Measurements from ENCODE around the gene AGBL4.

Gene AGBL4

GRCh38 chr1:48644190-48644900 is 1379.4 kb downstream of the AGBL4 start:
- H3K4me1 Mint-ChIP-seq: no peaks in the 10 kb centered on the region
- DNase-seq: no peak

DNA sequence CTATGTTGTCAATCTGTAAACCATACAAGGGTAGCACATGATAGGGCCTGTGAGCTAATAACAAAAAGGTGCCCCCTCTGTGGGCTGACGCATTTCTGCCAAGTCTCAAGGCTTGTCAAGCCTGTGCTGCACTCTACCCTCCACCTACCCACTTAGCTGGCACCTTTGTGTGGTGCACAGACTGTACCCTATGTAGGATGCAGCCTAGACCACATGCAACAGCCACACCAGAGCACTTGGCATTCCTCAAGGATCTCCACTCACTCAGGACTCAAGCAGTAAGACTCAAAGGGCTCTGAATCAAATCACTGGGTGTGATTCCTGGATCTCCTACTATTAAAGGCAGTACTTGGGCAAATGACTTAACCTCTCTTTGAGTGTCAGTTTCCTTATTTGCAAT is 1380.6 kb downstream of the AGBL4 start:
- no peak for DNase-seq

More at GRCh38 chr1:48644190-48644900, 1379.4 kb downstream of the AGBL4 start:
- Mint-ChIP-seq H3K27ac (no peak overlapping the region), H3K27me3 (peaks cover 21% of the 10 kb centered on the region), H3K9me3 (no peaks in the 10 kb centered on the region), H3K4me3 (no peak overlapping the region)
- no peak for ATAC-seq

DNA sequence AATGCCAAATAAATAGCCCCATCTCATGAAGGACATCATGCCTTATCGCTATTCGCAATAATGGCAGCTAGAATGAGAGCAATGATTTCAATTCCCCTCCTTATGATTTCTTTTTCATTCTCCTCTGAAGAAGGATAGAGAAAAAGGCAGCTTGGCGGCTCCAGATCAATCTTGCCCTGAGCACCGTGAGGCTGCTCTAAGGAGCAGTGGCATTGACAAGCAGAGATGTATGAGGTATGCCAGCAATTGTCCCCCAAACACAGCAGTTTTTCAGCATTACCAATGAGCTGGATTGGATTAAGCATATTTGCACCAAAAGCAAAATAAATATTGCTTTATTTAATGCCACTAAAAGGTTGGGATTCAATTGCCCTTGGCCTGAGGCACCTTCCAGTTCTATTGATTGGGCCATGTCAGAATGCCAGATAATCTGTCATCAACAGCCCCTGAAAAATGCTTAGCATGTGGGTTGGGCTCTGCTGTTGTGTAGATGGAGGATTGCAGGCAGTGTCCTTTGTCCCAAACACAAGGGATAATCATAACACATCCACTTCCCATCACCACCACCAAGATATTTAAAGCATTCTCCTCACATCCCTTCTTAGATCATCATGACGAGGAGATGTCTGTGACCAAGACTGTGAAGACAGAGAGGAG is 1382.8 kb downstream of the AGBL4 start:
- Mint-ChIP-seq H3K4me1 (no peaks in the 10 kb centered on the region), H3K27ac (no peak overlapping the region), H3K9me3 (no peaks in the 10 kb centered on the region), H3K27me3 (peaks cover 32% of the 10 kb centered on the region), H3K4me3 (no peak overlapping the region)
- ATAC-seq (no peak), DNase-seq (no peak)

More for the DNA sequence above, 1380.6 kb downstream of the AGBL4 start:
- Mint-ChIP-seq H3K27ac (no peak overlapping the region), H3K4me3 (no peak overlapping the region), H3K4me1 (no peaks in the 10 kb centered on the region), H3K27me3 (peaks cover 22% of the 10 kb centered on the region), H3K9me3 (no peaks in the 10 kb centered on the region)
- ATAC-seq: no peak

DNA sequence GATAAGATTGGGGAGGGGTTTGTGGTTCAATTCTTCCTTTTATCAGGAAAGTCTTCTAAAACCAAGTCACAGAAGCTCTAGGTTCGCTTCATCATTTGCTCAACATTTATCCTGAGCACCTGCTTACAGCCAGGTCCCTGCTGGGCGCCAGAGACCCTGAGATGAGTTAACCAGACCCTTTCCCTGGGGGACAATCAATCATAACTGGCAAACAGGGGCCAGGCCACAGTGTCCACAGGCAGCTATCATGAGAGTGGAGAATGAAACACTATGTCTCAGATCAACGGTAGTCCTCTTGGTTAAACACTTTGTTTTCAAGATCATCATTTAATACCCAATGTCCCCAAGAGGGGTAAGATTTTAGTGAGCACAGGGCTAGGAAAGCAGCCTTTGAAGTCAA is 1393.9 kb downstream of the AGBL4 start:
- DNase-seq (no peak), ATAC-seq (no peak)
- H3K4me1 Mint-ChIP-seq: no peaks in the 10 kb centered on the region

DNA sequence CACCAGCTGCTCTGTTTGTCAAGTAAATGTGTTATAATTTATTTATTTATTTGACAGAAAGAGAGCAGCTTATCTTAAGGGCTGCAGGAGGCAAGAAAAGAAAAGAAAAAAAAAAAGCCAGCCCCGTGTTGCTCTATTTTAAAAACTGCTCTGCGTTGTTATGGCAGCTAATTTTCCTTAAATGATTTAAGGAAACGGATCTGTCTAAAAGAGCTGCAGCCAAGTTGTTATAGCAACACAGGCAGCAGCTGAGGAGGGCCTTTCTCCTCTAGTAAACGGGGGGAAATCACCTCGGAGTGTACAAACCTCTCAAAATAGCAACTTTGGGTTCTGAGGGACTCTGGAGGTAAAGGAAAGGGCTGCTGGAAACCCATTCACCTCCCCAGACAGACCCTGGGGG is 1396.3 kb downstream of the AGBL4 start:
- H3K4me1 Mint-ChIP-seq: no peaks in the 10 kb centered on the region
- peaks cover 35% of the 10 kb centered on the region for H3K27me3 Mint-ChIP-seq
- no peaks in the 10 kb centered on the region for H3K9me3 Mint-ChIP-seq
- DNase-seq: no peak
- no peak for ATAC-seq
- H3K27ac Mint-ChIP-seq: no peak overlapping the region
- H3K4me3 Mint-ChIP-seq: no peak overlapping the region

More for the DNA sequence above, 1393.9 kb downstream of the AGBL4 start:
- H3K27me3 Mint-ChIP-seq: peaks cover 23% of the 10 kb centered on the region
- no peak overlapping the region for H3K4me3 Mint-ChIP-seq
- H3K9me3 Mint-ChIP-seq: no peaks in the 10 kb centered on the region
- H3K27ac Mint-ChIP-seq: no peak overlapping the region

- ATAC-seq: no peak
- Mint-ChIP-seq H3K4me1 (no peaks in the 10 kb centered on the region), H3K27ac (no peak overlapping the region), H3K4me3 (no peak overlapping the region), H3K9me3 (no peaks in the 10 kb centered on the region), H3K27me3 (peaks cover 20% of the 10 kb centered on the region)
- no peak for DNase-seq
These were observed 1404.2 kb downstream of the AGBL4 start for GRCh38 chr1:48619539-48619938.

GRCh38 chr1:48617252-48617651 is 1406.5 kb downstream of the AGBL4 start:
- DNase-seq: no peak
- Mint-ChIP-seq H3K27me3 (peaks cover 7% of the 10 kb centered on the region), H3K27ac (peak overlapping the region in 1 of 2 donors; percentile 25), H3K9me3 (no peaks in the 10 kb centered on the region), H3K4me3 (no peak overlapping the region), H3K4me1 (no peaks in the 10 kb centered on the region)
- ATAC-seq: no peak

DNA sequence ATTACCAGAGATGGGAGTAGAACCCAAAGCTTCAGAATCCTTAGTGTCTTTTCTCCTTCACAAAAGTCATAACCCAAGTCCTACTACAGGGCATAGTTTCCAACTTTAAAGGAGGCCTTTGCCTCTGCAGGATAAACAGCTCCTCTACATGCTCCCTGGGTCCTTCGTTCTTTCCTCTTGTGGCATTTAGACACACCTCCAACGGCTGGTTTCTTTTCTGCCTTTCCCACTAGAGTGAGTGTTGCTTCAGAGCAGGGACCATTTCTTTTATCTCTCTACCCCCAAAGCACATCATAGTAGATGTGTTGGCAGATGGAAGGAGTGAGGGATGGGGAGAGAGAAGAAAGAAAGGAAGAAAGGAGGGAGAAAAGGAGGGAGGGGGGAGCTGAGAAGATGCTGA is 1407.0 kb downstream of the AGBL4 start:
- ATAC-seq: no peak
- no peak overlapping the region for H3K4me3 Mint-ChIP-seq

DNA sequence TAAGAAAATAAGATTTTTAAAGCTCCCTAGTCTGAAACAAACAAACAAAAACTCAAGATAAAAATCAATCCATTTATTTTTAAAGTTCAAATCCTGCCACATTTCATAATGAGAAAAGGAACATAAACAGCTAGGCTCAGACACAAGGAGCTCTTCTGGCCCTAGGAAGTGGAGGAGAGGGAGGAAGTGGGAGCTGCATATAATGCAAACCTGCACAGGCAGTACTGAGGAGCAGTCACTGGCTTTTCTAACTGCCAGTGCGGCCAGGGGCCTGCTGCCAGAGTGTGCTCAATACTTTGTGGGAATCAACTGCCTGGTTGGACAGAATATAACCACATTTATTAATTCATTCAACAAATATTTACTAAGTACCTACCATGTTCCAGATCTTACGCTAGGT is 1411.9 kb downstream of the AGBL4 start:
- Mint-ChIP-seq H3K4me3 (no peak overlapping the region), H3K27ac (no peak overlapping the region), H3K4me1 (no peaks in the 10 kb centered on the region), H3K9me3 (no peaks in the 10 kb centered on the region), H3K27me3 (peaks cover 7% of the 10 kb centered on the region)
- no peak for ATAC-seq
- no peak for DNase-seq

More for the DNA sequence above, 1407.0 kb downstream of the AGBL4 start:
- Mint-ChIP-seq H3K27me3 (peaks cover 2% of the 10 kb centered on the region), H3K9me3 (no peaks in the 10 kb centered on the region), H3K27ac (peak overlapping the region in 1 of 2 donors; percentile 55), H3K4me1 (no peaks in the 10 kb centered on the region)
- no peak for DNase-seq

GRCh38 chr1:48610628-48611542 is 1412.9 kb downstream of the AGBL4 start:
- no peaks in the 10 kb centered on the region for H3K9me3 Mint-ChIP-seq
- no peak overlapping the region for H3K4me3 Mint-ChIP-seq
- peaks cover 7% of the 10 kb centered on the region for H3K27me3 Mint-ChIP-seq
- no peak overlapping the region for H3K27ac Mint-ChIP-seq
- ATAC-seq: no peak
- no peak for DNase-seq
- H3K4me1 Mint-ChIP-seq: no peaks in the 10 kb centered on the region

- no peak for ATAC-seq
- no peaks in the 10 kb centered on the region for H3K4me1 Mint-ChIP-seq
- no peak overlapping the region for H3K4me3 Mint-ChIP-seq
- H3K27ac Mint-ChIP-seq: no peak overlapping the region
- no peaks in the 10 kb centered on the region for H3K9me3 Mint-ChIP-seq
- peaks cover 7% of the 10 kb centered on the region for H3K27me3 Mint-ChIP-seq
- DNase-seq: no peak
These were observed 1414.9 kb downstream of the AGBL4 start for GRCh38 chr1:48608882-48609281.

DNA sequence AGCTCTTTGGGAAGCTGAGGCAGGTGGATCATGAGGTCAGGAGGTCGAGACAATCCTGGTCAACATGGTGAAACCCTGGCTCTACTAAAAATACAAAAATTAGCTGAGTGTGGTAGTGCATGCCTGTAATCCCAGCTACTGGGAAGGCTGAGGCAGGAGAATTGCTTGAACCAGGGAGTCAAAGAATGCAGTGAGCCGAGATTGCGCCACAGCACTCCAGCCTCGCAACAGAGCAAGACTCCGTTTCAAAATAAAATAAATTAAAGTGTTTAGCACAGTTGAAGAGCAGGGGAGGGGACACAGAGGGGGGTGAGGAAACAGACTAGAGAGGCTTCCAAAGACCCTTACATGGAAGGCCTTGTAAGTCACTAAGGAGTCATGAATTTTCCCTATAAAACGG is 1420.5 kb downstream of the AGBL4 start:
- no peak overlapping the region for H3K27ac Mint-ChIP-seq
- ATAC-seq (no peak), DNase-seq (no peak)
- no peak overlapping the region for H3K4me3 Mint-ChIP-seq
- H3K4me1 Mint-ChIP-seq: no peaks in the 10 kb centered on the region
- H3K27me3 Mint-ChIP-seq: peaks cover 13% of the 10 kb centered on the region
- H3K9me3 Mint-ChIP-seq: no peaks in the 10 kb centered on the region

- Mint-ChIP-seq H3K4me3 (no peak overlapping the region), H3K4me1 (no peaks in the 10 kb centered on the region), H3K27ac (no peak overlapping the region), H3K27me3 (peaks cover 10% of the 10 kb centered on the region), H3K9me3 (no peaks in the 10 kb centered on the region)
- no peak for ATAC-seq
- no peak for DNase-seq
These were observed 1421.4 kb downstream of the AGBL4 start for GRCh38 chr1:48602349-48602748.

DNA sequence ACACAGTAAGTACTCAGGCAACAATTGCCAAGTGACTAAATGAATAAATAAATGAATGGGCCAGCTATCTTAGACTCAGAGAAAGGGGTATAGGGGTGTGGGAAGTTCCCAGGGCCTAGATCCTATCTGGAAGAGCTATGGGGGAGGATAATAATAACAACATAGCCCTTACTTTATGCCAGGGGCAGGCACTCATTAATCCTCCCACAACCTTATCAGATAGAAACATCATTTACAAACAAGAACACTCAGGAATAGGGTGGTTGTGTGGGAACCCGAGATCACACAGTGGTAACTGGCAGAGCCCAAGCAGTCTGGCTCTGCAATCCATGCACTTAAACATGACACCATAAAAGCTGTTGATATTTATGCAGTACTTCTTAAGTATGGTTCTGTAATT is 1423.6 kb downstream of the AGBL4 start:
- Mint-ChIP-seq H3K4me1 (no peaks in the 10 kb centered on the region), H3K9me3 (no peaks in the 10 kb centered on the region), H3K27ac (peak overlapping the region in 1 of 2 donors; percentile 29), H3K27me3 (peaks cover 10% of the 10 kb centered on the region), H3K4me3 (no peak overlapping the region)
- ATAC-seq (no peak), DNase-seq (no peak)

DNA sequence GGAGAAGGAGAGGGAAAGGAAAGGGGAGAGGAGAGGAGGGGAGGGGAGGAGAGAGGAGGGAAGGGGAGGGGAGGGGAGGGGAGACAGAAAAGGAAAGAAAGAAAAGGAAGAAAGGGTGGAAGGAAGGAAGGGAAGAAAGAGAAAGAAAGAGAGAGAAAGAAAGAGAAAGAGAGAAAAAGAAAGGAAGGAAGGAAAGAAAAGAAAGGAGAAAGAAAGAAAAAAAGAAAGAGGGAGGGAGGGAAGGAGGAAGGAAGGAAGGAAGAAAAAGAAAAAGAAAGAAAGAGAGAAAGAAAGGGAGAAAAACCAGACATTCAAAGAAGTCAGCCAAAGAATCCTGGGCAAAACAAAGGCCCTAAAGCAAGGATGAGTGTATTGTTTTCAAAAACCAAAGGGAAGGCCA is 1426.1 kb downstream of the AGBL4 start:
- Mint-ChIP-seq H3K4me3 (no peak overlapping the region), H3K4me1 (no peaks in the 10 kb centered on the region), H3K27me3 (peaks cover 5% of the 10 kb centered on the region), H3K9me3 (no peaks in the 10 kb centered on the region), H3K27ac (no peak overlapping the region)
- no peak for DNase-seq
- no peak for ATAC-seq

GRCh38 chr1:48596046-48596445 is 1427.7 kb downstream of the AGBL4 start:
- Mint-ChIP-seq H3K4me3 (no peak overlapping the region), H3K27ac (no peak overlapping the region), H3K9me3 (no peaks in the 10 kb centered on the region), H3K4me1 (no peaks in the 10 kb centered on the region), H3K27me3 (no peaks in the 10 kb centered on the region)
- no peak for ATAC-seq
- no peak for DNase-seq

All from stimulated activated naive CD8-positive, alpha-beta T cell treated with anti-CD3 and anti-CD28 coated beads, Interleukin-15, amount 100 ng/mL, for 72 hours (primary cell).